Stimulated activated CD4-positive, alpha-beta T cell treated with anti-CD3 and anti-CD28 coated beads, Interleukin-4, amount 100 ng/mL, for 48 hours (primary cell): ENCODE results near the gene SEC62.
A peak's percentile ranks its signal among the peaks of the same experiment; 100 is the strongest.
"Not testable (repeated sequence)": the region's sequence is repeated elsewhere in the genome, so short reads cannot be mapped to it uniquely, and the experiment has no call there.

ENCODE experiments used
- DNase-seq, 2 donors: peaks; one replicate each; pipeline ENCODE4 v3.0.0-alpha.2; 2020; ENCODE audit warnings: low read depth in 2 of 2

Gene SEC62

DNA sequence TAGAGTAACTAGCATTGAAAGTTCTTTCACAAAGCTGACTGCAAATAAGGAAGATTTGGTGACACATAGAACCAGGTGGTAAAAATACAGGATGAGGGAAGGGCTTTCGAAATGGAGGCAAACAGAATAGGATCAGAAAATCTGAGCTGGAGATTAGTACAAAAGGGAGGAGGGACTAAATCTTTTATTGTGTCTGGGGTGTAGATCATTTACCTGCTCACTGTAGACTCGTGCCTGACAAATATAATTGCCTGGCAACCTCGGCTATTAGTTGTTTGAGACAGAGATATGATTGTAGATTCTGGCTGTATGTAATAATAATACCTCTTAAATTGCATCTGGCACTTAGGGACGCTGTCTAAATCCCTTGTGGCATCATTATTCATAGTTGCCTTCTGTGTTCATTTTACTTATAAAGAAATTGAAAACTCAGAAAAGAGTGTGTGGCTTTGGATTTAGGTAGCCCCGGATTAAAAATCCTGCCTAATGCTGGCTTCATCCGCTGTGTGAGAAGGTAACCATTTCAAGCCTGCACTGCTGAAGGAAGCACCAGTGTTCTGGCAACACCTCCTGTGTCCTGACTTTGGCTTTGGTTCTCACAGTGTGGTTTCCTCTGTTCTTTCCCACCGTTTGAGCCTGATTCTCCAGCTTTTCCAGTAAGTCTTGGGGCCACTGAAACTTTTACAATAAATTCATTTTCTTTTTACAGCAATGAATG is 46.2 kb downstream of the SEC62 start:
- DNase-seq: no peak

GRCh38 chr3:170016057-170016456 is 49.5 kb downstream of the SEC62 start:
- no peak for DNase-seq

- DNase-seq: not testable (repeated sequence)
Observed at GRCh38 chr3:170019306-170019705, 52.7 kb downstream of the SEC62 start.

DNA sequence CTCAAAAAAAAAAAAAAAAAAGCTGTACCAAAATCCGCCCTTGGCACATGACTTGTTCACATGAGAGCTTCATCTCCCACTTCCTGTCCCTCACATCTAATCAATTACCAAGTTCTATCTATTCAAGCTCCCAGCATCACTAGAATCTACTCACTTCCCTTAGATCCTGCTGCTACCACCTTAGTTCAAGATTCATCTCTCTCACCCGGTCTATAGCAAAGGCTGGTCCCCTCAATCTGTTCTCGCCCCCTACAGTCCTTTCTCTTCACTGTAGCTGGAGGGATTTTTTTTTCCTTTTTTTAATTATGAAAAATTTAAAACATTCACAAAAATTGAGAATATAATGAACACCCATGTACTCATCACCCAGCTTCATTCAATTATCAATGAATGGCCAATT is 54.5 kb downstream of the SEC62 start:
- DNase-seq: no peak

DNA sequence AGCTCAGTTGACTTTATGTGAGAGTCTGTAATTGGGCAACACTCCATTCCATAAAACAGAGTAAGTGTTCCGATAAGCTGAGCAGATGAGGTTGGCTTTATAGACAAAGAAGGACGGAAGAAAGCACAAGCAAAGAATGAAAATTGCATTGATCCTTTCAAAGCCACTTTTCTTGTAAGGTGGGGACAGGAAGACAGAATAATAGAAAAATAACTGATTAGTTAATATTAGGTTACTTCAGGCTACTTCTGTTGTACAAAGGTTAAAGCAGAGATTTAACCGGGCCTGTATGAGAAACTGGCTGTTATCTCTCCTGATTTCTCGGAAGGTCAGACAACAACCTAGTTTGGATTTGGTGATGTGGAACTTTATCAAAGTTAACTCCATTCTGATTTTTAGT is 55.7 kb downstream of the SEC62 start:
- no peak for DNase-seq

DNA sequence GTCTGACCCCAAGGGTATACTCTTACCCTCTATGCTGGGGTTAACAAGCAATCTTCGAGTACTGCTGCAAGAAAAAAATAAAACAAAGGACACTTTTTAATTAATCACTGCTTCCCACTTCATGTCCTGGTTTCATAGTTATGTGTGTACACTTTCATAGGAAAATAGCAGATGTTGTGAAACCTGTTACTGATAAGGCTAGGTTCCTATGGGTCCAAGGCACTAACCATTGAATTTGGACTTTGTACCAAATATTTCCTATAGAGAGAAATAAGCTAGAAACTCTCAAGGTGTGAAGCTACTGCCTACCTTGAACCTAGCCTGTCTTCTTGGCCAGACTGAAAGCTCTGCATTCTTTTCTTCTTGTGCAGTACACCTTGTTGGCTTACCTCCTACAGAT is 56.6 kb downstream of the SEC62 start:
- no peak for DNase-seq

- no peak for DNase-seq
Observed at GRCh38 chr3:170024581-170024980, 58.0 kb downstream of the SEC62 start.

DNA sequence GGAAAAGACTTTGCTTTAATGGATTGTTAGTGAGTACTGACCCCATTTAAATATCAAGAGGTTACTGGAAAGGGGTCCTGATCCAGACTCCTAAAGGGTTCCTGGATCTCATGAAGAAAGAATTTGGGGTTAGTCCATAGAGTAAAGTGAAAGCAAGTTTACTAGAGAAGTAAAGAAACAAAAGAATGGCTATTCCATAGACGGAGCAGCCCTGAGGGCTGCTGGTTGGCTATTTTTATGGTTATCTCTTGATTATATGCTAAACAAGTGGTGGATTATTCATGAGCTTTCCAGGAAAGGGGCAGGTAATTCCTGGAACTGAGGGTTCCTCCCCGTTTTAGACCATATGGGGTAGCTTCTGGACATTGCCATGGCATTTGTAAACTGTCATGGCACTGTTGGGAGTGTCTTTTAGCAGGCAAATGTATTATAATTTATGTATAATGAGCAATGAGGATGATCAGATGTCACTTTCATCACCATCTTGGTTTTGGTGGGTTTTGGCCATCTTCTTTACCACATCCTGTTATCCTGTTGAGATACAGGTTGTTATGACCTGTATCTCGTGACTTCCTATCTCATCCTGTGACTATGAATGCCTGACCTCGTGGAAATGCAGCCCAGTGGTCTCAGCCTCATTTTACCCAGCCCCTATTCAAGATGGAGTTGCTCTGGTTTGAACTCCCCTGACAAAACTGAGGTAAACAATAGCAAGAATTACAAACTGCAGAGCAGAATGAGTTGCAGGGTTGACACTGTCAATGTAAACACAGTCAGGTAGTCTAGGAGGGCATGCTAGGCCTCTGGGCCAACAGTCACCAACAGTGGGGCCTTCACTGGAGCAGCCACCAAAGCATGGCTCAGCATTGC is 60.9 kb downstream of the SEC62 start:
- DNase-seq: no peak

GRCh38 chr3:170033489-170033888 is 66.9 kb downstream of the SEC62 start:
- DNase-seq: no peak

DNA sequence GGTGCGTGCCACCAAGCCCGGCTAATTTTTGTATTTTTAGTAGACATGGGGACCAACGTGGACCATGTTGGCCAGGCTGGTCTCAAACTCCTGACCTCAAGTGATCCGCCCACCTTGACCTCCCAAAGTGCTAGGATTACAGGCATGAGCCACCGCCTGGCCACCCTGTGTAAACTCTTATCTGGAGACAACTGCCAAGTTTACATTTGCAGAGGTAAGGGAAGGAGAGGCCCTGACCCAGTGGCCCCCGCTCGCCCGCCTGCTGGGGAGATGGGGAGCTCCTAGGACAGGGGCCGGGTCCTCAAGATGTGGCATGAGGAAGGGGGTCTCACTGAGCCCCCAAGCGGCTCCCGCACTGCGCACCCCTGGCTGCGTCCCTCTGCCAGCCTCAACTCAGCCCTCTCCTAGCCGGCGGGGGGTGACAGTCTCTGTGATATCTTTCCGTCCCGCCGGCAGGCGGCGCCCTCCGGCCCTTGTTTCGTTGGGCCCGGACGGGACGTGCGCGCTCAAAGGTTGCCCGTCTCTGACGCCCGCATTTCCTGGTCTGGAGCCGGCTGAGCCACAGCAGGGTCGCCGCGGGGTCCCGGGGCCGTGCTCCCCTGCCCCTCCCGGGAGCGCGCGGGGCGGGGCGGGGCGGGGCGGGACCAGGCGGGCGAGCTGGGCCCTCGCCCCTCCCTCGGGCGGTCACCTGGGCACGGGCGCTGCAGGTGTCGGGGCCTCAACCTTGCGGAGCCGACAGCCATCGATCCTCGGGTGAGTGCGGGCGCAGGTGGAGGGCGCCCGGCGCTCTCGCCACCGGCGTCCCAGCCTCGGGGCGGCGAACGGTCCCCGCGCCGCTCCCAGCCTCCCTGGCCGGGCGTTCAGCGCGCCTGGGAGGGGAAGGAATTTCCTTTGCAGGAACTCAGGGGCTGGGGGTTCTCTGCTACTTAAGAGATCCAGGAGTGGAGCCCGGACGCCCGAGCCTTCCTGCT is 71.1 kb downstream of the SEC62 start, which contains the start of gene GPR160:
Gene GPR160, plus strand, starts transcription at position 533 of the 971 bp plus-strand sequence. CDS start 45,978 bp downstream, outside the sequence.
- peak; percentile 78 to 81 for DNase-seq

GRCh38 chr3:170038434-170039110 is 72.0 kb downstream of the SEC62 start:
- DNase-seq: no peak

- no peak for DNase-seq
Observed at GRCh38 chr3:170040418-170040817, 73.8 kb downstream of the SEC62 start.

DNA sequence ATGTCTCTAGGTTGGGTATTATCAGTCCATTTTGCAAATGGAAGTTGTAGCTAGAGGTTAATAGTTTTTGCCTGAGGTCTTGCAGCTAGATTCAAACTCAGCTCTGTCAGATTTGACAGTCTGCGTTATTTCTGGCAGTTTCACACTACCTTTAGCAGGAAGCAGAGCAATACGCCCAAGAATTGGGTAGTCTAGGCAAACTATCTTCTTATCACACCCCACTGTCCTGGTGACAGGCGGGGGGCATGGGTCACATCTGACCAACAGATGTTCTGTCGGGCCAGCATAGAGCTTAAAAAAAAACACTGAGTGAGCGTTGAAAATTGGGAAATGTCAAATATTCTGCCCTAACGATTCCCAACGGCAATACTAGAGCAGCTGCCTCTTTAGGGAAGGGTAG is 76.9 kb downstream of the SEC62 start:
- no peak for DNase-seq

- DNase-seq: no peak
Observed at GRCh38 chr3:170044271-170044670, 77.7 kb downstream of the SEC62 start.

DNA sequence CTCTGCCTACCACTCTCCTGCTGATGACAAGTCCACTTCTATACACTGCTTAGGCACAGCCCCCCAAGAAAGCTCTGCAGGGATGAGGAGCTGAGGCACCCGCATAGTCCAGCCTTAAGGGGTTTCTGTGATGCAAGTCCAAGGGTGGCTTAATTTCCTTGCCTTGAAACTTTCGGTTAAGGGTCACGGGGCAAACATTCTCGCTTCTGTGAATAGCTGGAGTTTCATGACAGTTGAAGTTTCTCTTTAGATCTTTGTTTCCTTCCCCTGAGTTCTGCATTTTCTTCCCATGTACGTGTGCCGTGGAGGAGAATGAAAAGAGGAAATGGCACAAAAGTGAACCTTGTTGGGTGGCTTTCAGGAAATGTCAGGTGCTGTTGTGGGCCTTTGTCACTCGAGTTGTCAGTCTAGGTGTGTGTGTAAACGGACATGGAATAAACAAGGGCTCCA is 78.2 kb downstream of the SEC62 start:
- no peak for DNase-seq

GRCh38 chr3:170046269-170047132 is 79.9 kb downstream of the SEC62 start:
- DNase-seq: no peak

GRCh38 chr3:170047133-170047404 is 80.5 kb downstream of the SEC62 start:
- no peak for DNase-seq
